ENCODE results near the gene PEX14. TPM values are rescaled to one million over a fixed set of nuclear protein-coding genes. Genes with fewer than 3 reads are reported as not detected.

PEX14 gene
- total and polyA plus RNA-seq, 5 experiments from 2014 or later: 3.3 to 23.7 (median 5.5) TPM

DNA sequence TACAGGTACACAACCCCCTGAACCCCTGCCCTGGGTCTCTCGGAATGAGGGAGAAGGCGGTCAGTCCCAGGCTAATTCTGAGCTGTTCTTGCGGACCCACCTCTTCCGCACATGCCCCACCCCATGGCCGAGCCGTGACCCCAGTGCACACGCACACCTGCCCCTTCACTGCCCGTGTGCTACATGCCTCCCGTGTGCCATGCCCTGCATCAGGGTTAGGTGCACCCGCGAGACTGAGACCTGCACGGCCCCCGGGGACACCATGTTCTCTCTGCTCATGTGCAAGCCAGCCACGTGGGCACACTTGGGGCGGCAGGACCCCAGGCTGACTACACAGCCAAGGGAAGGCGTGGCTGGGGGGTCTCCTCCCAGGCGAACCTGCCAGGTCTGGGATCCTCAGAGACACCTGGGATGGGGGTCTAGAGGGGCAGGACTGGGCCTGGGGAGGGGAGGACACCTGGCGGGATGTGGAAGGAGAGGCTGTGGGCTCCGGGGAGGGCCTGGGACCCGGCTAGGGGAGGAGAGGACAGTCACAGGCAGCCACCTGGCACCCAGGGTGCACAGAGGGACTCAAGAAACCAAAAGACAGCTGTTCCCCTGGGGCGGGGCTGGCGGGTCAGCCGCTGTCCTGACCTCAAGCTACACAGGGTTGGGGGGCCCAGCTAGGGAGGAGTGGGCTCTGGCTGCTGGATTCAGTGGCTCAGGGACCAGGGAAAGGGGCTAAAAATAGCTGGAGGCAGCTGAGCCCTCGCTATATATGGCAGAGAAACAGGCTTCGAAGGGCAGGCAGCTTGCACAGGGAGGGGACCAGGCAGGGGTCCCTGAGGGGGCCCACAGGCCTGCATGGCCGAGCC, 188.3 kb downstream of the PEX14 start:
- no peaks in the 10 kb centered on the region for H3K27me3 Mint-ChIP-seq
- no peak overlapping the region for H3K27ac Mint-ChIP-seq
- H3K4me1 Mint-ChIP-seq: peaks cover 0 to 1% (median 0%) of the 10 kb centered on the region in 4 donors
- POLR2A ChIA-PET: no interaction called here
- no peak for DNase-seq
- peaks cover 0 to 10% (median 0%) of the 10 kb centered on the region in 3 donors for H3K36me3 Mint-ChIP-seq
- H3K9me3 Mint-ChIP-seq: no peaks in the 10 kb centered on the region
- no peak for ATAC-seq
- H3K4me3 Mint-ChIP-seq: no peak overlapping the region

DNA sequence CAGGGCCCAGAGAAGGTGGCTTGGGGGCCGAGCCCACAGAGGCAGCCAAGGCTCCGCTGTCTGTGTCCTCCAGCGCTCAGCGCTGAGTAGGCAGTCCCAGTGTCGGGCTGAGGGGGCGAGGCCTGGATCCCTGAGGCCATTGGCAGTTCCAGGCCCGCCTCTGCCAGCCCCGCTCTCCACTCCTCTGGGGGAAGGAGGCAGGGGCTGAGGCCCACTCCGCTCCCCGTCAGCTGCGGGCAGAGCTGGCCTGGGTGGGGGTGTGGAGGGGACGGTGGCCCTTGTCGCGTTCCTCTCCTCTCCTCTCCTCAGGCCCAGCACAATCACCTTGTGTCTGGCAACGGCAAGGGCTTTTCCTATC, 188.9 kb downstream of the PEX14 start:
- H3K4me1 Mint-ChIP-seq: peaks cover 0 to 1% (median 0%) of the 10 kb centered on the region in 4 donors
- H3K27me3 Mint-ChIP-seq: no peaks in the 10 kb centered on the region
- no peak overlapping the region for H3K4me3 Mint-ChIP-seq
- ATAC-seq (no peak), DNase-seq (no peak)
- POLR2A ChIA-PET: no interaction called here
- peaks cover 0 to 10% (median 0%) of the 10 kb centered on the region in 3 donors for H3K36me3 Mint-ChIP-seq
- H3K9me3 Mint-ChIP-seq: no peaks in the 10 kb centered on the region
- H3K27ac Mint-ChIP-seq: no peak overlapping the region

DNA sequence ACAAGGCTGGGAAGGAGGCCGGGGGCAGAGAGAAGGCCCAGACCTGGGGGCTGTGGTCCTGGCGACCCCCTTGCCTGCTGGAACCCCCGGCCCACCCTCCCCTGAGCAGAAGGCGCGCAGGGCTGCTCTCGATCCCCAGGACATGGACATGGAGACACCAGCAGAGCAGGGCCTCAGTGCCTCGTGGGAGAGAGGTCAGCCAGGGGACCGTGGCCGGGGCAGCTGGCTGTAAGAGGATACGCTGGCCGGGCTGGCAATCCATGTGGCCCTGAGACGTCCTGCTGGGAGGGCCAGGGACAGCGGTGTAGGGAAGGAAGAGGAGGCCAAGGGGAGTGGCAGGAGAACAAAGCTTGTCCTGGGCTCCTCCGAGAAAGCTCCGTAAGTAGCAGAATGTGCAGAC, 189.5 kb downstream of the PEX14 start:
- Mint-ChIP-seq H3K27ac (no peak overlapping the region), H3K27me3 (no peaks in the 10 kb centered on the region), H3K9me3 (no peaks in the 10 kb centered on the region), H3K4me1 (peaks cover 0 to 1% (median 0%) of the 10 kb centered on the region in 4 donors), H3K4me3 (no peak overlapping the region), H3K36me3 (peaks cover 0 to 8% (median 0%) of the 10 kb centered on the region in 3 donors)
- POLR2A ChIA-PET: no interaction called here
- DNase-seq (no peak), ATAC-seq (no peak)

DNA sequence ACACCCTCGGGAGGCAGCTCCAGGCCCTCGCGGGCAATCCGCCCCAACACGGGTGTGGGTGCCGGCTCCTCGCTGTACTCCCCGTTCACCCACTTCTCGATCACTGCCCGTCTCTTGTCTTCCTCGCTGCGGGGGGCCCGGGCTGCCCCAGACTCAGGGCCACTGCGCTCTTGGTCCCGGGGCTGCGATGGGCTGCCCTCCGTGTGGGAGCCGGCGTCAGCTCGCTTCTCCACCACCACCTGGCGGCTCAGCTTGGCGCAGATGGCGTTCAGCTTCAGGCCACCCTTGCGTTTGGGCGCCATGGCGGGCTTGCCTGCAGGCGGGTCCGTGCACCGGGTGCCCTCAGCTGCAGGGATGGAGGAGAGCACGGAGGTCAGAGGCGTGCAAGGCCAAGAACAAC, 190.5 kb downstream of the PEX14 start:
- ATAC-seq (no peak), DNase-seq (no peak)
- Mint-ChIP-seq H3K4me1 (peaks cover 0 to 1% (median 0%) of the 10 kb centered on the region in 4 donors), H3K27me3 (no peaks in the 10 kb centered on the region), H3K27ac (no peak overlapping the region), H3K36me3 (peaks cover 0 to 5% (median 0%) of the 10 kb centered on the region in 3 donors), H3K4me3 (no peak overlapping the region), H3K9me3 (no peaks in the 10 kb centered on the region)
- POLR2A ChIA-PET: no interaction called here

DNA sequence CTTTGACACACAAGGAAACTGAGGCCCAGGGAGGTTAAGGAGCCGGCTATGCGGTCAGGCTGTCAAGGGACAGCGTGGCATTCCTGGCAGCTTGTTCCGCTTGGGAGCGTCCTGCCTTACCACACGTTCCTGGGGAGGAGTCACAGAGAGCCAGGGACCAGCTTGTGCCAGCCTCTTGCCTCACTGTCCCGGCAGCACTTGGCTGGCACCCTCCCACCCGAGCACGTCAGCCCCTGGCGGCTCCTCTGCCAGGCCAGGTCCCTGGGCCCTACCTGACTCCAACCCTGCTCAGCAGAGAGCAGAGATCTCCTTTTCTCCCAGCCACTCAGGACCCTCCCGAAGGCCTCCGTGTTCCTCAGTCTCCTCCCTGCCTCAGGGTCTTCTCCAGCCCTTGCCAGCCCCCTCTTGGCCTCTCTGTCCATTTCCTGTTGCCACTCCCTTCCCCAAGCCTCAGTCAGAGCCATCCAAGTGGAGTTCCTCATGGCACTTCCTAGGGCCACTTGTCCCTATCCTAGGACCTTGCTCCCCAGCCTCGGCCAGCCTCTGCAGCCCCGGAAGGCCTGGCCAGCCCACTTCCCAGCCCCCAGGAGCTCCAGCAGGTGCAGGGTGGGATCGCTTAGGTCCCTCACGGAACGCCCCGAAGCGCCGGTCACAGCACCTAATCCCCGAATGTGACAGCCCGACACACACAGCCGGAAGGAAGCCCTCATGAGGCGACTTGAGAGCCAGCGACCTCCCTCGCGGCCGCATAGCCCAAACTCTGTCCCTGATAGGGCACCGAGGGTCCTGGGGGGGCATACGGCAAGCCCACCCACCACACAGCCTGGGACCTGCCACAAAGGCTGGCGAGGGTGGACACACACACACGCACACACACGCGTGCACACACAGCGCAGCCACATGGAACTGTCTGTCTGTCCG, 191.4 kb downstream of the PEX14 start:
- peaks cover 0 to 3% (median 2%) of the 10 kb centered on the region in 4 donors for H3K4me1 Mint-ChIP-seq
- H3K27ac Mint-ChIP-seq: peak overlapping the region in 1 of 10 donors; percentile 27
- no peaks in the 10 kb centered on the region for H3K27me3 Mint-ChIP-seq
- no peaks in the 10 kb centered on the region for H3K9me3 Mint-ChIP-seq
- ATAC-seq: no peak
- POLR2A ChIA-PET: no interaction called here
- H3K36me3 Mint-ChIP-seq: peaks cover 0 to 5% (median 0%) of the 10 kb centered on the region in 3 donors
- no peak for DNase-seq
- no peak overlapping the region for H3K4me3 Mint-ChIP-seq

DNA sequence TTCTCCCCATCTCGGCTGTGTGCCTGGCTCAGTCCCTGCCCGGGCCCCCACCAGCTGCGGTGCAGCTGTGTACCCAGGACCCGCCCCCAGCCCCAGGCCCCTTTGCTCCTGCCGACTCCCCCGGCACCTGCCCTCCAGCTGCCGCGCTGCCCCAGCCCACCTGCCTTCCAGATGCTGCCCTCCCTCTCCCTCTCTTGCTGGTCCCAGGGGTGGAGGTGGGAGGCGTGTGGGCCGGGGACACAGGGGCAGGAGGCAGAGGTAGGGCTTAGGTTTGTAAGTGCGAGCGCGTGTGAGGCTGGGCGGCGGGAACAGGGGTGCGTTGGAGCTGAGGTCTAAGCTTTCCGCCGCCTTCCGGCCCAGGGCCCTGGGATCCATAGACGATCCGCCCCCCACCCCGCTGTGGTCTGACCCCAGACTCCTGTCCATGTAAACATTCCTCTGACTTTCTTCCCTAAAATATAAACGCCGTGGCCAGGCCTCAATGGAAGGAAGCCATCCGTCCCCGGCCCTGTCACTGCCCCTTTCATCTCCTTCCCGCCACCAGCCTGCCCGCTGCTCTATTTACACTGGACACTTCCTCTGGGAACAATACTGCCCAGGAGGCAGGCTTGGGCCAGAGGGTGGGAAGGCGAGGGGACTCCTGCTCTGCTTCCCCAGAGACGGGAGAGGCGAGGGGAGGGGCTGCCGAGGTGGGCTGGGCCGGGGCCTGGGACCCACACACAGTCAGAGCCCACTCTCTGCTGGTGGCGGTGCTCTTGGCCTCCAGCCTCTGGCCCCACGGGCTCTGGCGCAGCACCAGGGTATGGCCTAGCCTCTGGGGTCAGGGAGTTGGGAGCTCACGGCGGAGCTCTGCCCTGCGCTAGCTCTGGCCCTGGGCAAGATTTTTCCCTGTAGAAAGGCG, 193.4 kb downstream of the PEX14 start:
- Mint-ChIP-seq H3K36me3 (peaks cover 0 to 5% (median 0%) of the 10 kb centered on the region in 3 donors), H3K4me3 (no peak overlapping the region), H3K9me3 (no peaks in the 10 kb centered on the region), H3K27me3 (no peaks in the 10 kb centered on the region), H3K4me1 (peaks cover 0 to 4% (median 3%) of the 10 kb centered on the region in 4 donors), H3K27ac (no peak overlapping the region)
- POLR2A ChIA-PET: no interaction called here
- ATAC-seq: no peak
- no peak for DNase-seq

DNA sequence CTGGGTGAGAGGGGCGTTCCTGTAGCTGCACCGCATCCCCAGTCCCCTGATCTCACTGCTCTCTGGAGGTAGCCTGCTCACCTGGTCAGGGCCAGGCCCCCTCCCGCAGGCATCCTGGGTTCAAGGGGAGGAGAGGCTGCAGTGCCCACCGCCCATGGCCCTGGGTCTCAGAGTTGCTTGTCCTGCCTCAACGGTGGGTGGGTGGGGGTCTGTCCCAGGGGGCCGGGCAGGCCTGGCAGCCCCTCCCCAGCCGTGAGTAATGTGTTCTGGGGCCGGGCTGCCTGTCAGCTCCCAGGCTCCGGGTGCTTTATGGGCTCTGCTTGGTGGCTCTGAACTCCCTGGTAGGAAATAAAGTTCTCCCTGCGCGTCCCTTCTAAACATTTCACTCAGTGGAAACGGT, 194.8 kb downstream of the PEX14 start:
- DNase-seq: no peak
- H3K27ac Mint-ChIP-seq: no peak overlapping the region

DNA sequence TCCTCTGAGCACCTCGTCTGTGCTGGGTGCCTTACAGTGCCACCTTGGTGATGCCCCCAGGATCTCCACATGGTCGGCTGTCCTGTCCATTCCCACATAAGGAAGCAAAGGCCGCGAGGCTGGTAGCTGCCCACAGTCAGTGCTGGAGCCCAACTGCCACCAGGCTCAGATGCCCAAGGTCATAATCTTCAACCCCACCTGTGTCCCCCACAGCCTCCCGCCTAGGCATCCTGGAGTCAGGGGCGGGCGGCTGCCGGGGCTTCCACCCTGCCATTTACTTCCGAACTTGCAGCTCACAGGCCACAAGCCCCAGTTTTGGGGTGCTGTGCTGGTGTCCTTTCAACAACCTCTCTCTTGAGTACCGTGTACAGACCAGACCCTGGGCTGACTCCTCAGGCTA, 195.4 kb downstream of the PEX14 start:
- H3K9me3 Mint-ChIP-seq: no peaks in the 10 kb centered on the region
- ATAC-seq (no peak), DNase-seq (no peak)
- no peaks in the 10 kb centered on the region for H3K27me3 Mint-ChIP-seq
- POLR2A ChIA-PET: interaction anchor here (0.5 kb wide), 1 partner anchor 329 kb away, joined by 3 read pairs; no protein-coding TSS in a partner anchor
- no peak overlapping the region for H3K4me3 Mint-ChIP-seq
- H3K27ac Mint-ChIP-seq: peak overlapping the region in 2 of 10 donors; percentile 63 to 73
- H3K4me1 Mint-ChIP-seq: peaks cover 0 to 4% (median 3%) of the 10 kb centered on the region in 4 donors
- peaks cover 0 to 2% (median 0%) of the 10 kb centered on the region in 3 donors for H3K36me3 Mint-ChIP-seq

More for the DNA sequence above, 194.8 kb downstream of the PEX14 start:
- no peaks in the 10 kb centered on the region for H3K9me3 Mint-ChIP-seq
- POLR2A ChIA-PET: no interaction called here
- H3K27me3 Mint-ChIP-seq: no peaks in the 10 kb centered on the region
- ATAC-seq: no peak
- peaks cover 0 to 4% (median 3%) of the 10 kb centered on the region in 4 donors for H3K4me1 Mint-ChIP-seq
- peaks cover 0 to 5% (median 0%) of the 10 kb centered on the region in 3 donors for H3K36me3 Mint-ChIP-seq
- H3K4me3 Mint-ChIP-seq: no peak overlapping the region

DNA sequence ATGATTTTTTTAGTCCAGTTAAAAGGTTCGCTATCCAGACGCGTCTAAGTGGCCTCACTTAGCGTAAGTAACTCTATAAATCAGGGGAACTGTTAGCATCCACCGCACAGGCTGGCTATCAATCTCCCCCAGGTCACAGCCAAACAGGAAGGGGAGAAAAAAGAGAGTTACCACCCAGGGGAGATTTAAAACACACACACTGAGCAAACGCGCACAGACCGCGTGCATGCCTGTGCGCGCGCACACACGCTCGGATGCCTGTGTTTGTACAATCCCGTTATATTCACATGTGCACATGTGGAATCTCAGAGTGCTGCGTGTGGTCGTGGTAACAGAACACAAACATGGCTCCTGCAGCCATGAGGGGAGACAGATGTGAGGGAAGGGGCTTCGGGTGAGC, 196.3 kb downstream of the PEX14 start:
- Mint-ChIP-seq H3K36me3 (no peaks in the 10 kb centered on the region), H3K27me3 (no peaks in the 10 kb centered on the region), H3K9me3 (no peaks in the 10 kb centered on the region), H3K27ac (peak overlapping the region in 1 of 10 donors; percentile 72), H3K4me3 (no peak overlapping the region), H3K4me1 (peaks cover 2 to 3% (median 3%) of the 10 kb centered on the region in 4 donors)
- ATAC-seq (no peak), DNase-seq (no peak)
- POLR2A ChIA-PET: no interaction called here

DNA sequence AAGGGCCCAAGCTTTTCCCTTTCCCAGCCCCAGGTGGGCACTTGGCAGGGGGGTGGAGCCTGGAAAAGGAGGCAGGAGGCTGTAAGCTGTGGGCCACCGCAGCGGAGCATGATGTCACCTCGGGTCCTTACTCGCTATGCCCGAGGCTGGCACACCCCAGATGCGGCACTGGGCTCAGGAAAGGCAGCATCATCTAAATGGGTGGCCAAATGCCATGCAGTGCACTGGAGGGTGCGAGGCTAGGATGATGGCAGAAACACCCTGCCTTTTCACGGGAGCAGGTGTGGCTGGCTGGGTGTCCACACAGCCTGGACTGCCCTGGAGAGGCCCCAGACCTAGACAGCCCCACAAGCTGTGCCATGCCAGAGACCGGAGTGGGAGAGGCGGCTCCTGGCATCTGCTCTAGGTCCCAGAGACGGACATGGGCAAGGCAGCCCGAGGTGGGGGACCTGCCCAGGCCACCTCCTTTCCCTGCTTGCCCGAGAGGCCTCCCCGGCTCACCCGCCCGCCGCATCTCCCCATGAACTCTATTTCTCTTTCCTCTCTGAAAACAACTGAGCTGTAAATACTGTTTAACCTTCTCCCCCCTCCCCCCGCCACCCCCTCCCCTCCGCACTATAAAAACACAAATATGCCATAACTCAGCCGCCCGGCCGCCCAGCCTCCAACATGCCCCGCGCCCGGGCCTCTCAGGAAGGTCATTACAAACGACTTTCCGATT, 197.0 kb downstream of the PEX14 start:
- Mint-ChIP-seq H3K36me3 (no peaks in the 10 kb centered on the region), H3K4me3 (no peak overlapping the region)

DNA sequence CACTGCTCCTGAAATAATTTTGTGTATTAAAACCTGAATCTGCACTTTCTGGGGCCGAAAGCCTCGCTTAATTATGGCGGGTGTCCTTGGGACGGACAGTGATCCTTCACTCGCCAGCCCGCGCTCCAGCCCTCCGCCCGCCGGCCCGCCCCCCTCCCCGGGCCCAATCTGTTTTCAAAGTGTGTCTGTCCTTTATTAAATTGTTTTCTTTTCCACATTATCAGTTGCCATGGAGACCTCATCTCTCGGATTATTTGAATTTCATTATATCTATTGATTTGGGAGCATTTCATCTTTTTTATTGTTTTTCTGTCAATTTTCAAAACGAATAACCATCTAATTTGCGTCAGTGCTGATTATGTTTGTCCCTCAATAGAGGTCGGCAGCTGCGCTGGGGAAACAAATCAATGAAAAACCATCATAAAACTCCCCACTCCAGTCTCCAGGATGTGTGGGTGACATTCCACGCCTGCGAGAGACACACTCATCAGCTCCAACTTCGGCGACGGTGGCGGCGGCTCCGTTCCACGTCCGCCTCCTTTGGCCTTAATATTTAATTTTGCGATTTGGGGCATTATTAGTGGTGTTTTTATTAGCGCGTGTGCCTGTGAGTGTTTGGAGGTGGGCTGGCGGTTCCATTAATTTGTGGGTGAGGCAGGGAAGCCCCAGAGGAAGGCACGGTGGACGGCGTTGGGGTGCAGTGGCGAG, 197.7 kb downstream of the PEX14 start:
- ATAC-seq (no peak), DNase-seq (no peak)
- H3K4me3 Mint-ChIP-seq: no peak overlapping the region
- H3K27ac Mint-ChIP-seq: peak overlapping the region in 1 of 10 donors; percentile 25
- H3K27me3 Mint-ChIP-seq: no peaks in the 10 kb centered on the region
- POLR2A ChIA-PET: no interaction called here
- peaks cover 3 to 11% (median 8%) of the 10 kb centered on the region in 4 donors for H3K4me1 Mint-ChIP-seq
- H3K36me3 Mint-ChIP-seq: no peaks in the 10 kb centered on the region
- H3K9me3 Mint-ChIP-seq: no peaks in the 10 kb centered on the region

More for the DNA sequence above, 197.0 kb downstream of the PEX14 start:
- Mint-ChIP-seq H3K9me3 (no peaks in the 10 kb centered on the region), H3K27me3 (no peaks in the 10 kb centered on the region), H3K27ac (no peak overlapping the region), H3K4me1 (peaks cover 3 to 7% (median 7%) of the 10 kb centered on the region in 4 donors)
- DNase-seq: no peak
- ATAC-seq: no peak
- POLR2A ChIA-PET: no interaction called here
